GM19397 (cell line): ENCODE results near the gene KCNE4.
"Not testable (repeated sequence)": the region's sequence is repeated elsewhere in the genome, so short reads cannot be mapped to it uniquely, and the experiment has no call there.

ENCODE experiments used
- ATAC-seq: cut with Tn5 transposase; IDR thresholded peaks from one replicate; pipeline ENCODE4 v1.9.1; 2021; ENCODE audit warnings: mild to moderate bottlenecking, moderate library complexity; ENCODE audit not compliant: unreplicated experiment

Gene KCNE4

GRCh38 chr2:223056701-223057418 lies 4.9 kb downstream of the KCNE4 start:
- no peak for ATAC-seq

DNA sequence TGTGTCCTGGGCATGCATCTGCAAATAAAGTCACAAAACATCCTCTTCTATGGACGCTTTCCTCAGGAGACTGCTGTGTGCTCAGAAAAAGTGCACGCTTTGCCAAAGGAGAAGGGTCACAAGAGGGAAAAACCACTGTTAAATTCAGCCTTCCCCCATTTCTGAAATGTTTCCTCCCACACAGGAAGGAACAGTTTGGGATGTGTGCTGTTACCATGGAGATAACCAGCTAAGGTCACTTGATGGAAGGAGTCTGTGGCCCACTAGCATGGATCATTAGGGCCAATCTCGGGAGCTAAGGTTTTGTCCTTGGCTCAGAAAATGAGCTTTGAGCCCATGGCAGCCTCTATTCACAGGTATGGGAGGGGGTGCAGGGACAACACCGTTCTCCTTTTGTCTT lies 5.6 kb downstream of the KCNE4 start:
- ATAC-seq: no peak

- no peak for ATAC-seq
These were observed 7.1 kb downstream of the KCNE4 start for GRCh38 chr2:223058952-223059716.

DNA sequence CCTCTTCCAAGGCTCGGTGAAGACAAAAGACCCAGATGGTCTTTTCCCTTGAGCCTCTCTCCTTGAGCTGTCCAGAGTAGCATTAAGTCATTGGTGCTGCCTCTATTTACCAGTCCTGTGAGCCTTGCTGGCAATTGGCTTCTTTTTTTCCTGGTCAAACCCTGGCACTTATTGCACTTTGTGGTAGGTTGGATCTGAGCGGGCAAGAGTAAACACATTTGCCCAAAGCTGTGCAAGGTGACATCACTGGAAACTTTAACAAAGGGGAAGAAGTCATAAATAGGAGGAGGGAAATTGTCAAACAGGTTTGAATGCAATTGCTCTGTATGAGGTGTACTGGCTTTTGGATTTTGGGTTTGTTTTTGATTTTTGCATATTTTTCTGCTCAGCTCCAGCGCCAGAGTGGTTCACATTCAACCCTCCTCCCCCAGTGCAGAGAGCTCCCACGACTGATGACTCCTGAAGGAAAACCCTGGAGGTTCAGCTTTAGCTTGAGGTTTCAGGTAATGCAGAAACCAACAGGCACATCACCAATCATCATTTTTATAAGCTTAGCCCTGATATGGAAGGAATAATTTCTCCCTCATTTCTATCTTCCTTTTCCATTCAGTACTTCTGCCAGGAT lies 8.3 kb downstream of the KCNE4 start:
- ATAC-seq: no peak

- ATAC-seq: no peak
These were observed 10.4 kb downstream of the KCNE4 start for GRCh38 chr2:223062396-223062795.

- no peak for ATAC-seq
These were observed 13.1 kb downstream of the KCNE4 start for GRCh38 chr2:223065107-223065506.

- ATAC-seq: no peak
These were observed 14.7 kb downstream of the KCNE4 start for GRCh38 chr2:223066721-223067120.

- no peak for ATAC-seq
These were observed 16.1 kb downstream of the KCNE4 start for GRCh38 chr2:223068071-223068470.

DNA sequence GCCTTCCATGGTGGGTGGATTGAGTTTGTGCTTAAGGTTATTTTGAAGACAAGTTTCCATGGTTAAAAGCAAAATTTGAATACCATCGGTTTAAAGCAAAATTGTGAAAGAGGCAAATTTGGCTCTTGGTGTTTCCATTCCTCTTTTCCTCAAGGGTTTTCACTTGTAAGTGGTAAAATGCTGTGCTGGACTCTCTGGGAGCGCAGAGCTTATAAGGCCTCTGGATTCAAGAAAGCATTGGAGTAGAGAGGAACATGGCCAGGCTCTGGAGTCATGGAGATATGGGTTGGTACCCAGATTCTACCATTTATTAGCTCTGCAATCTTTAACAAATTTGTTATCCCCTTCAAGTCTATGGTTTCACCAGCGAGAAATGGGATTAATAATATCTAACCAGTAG lies 17.5 kb downstream of the KCNE4 start:
- no peak for ATAC-seq

DNA sequence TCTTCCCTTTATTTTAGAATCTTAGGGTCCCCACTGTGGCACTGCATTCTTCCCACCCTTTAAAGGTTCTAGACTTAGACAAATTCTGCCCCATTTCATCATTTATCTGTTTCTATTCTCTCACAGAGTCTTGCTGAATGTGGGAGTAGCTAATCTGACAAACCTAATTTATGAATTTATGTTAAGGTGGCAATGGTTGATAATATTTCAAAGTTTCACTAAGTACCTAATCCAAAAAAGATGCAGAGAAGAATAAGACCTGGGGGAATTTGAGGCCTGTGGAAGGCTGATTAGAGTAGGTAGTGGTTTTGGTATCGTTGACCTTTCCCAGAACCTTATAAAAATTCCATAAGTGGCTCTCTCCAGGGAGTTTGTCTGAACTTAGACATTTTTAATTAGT lies 18.0 kb downstream of the KCNE4 start:
- ATAC-seq: no peak

- no peak for ATAC-seq
These were observed 19.1 kb downstream of the KCNE4 start for GRCh38 chr2:223071139-223071538.

DNA sequence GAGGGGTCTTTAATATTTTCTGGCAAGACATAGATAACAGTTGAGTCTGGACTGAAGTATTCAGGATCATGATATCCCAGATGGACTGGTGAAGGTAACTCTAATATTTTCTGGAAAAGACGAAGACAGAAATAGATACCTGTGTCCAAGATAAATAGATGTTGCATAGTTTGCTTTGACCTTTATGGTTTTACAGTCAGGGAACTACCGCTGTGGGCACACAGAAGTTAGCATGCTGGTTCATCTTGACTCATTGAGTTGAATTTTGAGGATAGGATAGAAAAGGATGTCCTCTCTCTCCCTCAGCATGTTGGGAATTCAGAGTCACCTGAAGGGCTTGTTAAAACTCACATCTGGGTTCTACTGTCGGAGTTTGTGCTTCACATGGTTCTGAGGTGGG lies 20.8 kb downstream of the KCNE4 start:
- ATAC-seq: no peak

- peak; percentile 73 for ATAC-seq
These were observed 23.6 kb downstream of the KCNE4 start for GRCh38 chr2:223075301-223076270.

DNA sequence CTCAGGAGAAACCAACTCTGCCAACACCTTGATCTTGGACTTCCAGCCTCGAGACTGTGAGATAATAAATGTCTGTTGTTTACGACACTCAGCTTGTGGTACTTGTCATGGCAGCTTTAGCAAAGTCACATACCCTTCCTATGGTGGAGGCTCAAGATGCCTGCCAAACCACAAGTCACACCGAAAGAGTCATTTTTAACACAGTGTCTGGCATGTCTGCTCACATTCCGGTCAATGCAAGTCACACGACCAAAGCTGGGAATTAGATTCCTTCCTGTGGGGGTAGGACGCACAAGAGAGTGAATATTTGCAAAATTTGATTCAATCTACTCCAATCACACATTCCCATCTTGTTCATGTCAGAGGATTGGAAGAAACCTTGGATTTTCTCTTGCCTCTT lies 24.6 kb downstream of the KCNE4 start:
- ATAC-seq: no peak

GRCh38 chr2:223078482-223078881 lies 26.5 kb downstream of the KCNE4 start:
- ATAC-seq: no peak

DNA sequence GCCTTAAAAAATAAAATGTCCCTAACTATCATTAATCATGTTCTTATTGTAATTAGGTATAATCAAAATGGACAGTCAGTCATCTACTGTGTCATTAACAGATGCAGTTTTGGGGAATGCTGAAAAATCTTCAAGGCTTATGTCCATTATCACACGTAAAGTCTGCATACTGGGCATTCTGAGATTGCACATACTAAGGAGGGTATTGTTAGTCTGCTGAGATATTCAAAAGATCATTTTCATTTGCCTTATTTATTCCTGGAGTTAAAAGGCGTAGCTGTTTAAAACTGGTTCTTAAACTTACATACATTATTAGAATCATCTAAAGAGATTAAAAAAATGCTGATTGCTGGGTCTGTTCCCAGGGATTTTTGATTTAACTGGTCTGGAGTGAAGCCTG lies 27.4 kb downstream of the KCNE4 start:
- no peak for ATAC-seq

GRCh38 chr2:223079925-223080324 lies 27.9 kb downstream of the KCNE4 start:
- no peak for ATAC-seq

- ATAC-seq: not testable (repeated sequence)
These were observed 28.9 kb downstream of the KCNE4 start for GRCh38 chr2:223080790-223081360.

- no peak for ATAC-seq
These were observed 29.8 kb downstream of the KCNE4 start for GRCh38 chr2:223081789-223082188.

DNA sequence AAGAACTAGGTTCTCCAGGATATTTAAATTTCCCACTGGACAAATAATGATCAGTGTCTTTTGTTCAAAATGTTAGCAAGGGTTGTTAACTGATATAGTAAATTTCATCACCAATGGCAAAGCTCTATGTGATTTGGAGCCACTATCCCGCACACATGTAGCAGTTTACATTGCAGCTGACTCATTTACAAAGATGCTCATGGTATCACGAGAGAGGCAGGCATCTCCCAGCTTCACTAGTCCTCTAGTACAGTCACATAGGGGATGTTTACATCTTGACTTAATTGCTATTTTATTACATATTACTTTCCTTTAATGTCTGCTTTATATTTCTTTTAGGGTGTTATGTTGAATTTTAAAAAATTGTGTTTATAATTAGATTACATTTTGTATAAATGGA lies 30.7 kb downstream of the KCNE4 start:
- no peak for ATAC-seq
